Measurements from ENCODE around the gene ZNF106.

DNA sequence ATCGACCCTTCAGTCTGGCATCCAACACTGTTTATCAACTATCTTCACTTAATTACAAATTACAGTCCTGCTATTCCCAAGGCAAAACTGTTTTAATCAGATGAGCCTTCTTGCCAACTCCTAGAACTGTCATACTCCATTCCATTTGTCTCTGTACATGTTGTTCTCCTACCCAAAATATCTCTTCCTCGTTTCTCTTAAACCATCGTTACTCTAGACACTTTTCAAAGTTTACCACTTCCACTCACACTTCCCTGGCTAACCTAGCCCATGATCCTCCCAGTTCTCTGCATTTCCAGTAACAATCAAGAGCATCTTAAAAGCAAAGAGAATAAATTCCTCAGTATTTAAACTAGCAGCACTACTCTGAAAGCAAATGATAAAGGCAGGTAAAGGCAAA lies 19.9 kb downstream of the ZNF106 start:
- no peak for TF ChIP-seq POLR2A (IDR thresholded peaks at IDR 0.05; ENCODE audit: low read depth, low read length)
- no peak for TF ChIP-seq TAF1 (IDR thresholded peaks at IDR 0.05; ENCODE audit: low read depth, low read length)
- TF ChIP-seq SPI1 (IDR thresholded peaks at IDR 0.05; ENCODE audit: low read depth, low read length) = no peak
- no peak for TF ChIP-seq POLR2AphosphoS5 (IDR thresholded peaks at IDR 0.05; ENCODE audit: low read depth, low read length)
- no peak for TF ChIP-seq POU2F2 (IDR thresholded peaks at IDR 0.05; ENCODE audit: low read depth, low read length)
- TF ChIP-seq PAX5 (IDR thresholded peaks at IDR 0.05; ENCODE audit: insufficient read depth, low read length, severe bottlenecking) = no peak

Measured in GM12891 (cell line).